Mesothelial cell of epicardium (in vitro differentiated cells): ENCODE measurements around the gene IKZF2. TPM values are rescaled to one million over a fixed set of nuclear protein-coding genes. Genes with fewer than 3 reads are reported as not detected.

Source experiments
- DNase-seq, 2 experiments: peaks; one replicate each; pipeline ENCODE4 v3.0.0; 2021; ENCODE audit warnings: low spot score in 2 of 2; ENCODE audit not compliant: unreplicated experiment in 2 of 2
- H3K27ac Mint-ChIP-seq: 2 replicates; pipeline ENCODE4 v1.8.0; 2021; ENCODE audit warnings: mixed read lengths
- H3K27me3 Mint-ChIP-seq: 2 replicates; pipeline ENCODE4 v1.8.0; 2021; ENCODE audit warnings: low read depth, mixed read lengths
- H3K36me3 Mint-ChIP-seq: 2 replicates; pipeline ENCODE4 v1.8.0; 2021; ENCODE audit warnings: mixed read lengths
- H3K4me1 Mint-ChIP-seq: 2 replicates; pipeline ENCODE4 v1.8.0; 2021; ENCODE audit warnings: mixed read lengths
- H3K4me3 Mint-ChIP-seq: 2 replicates; pipeline ENCODE4 v1.8.0; 2021; ENCODE audit warnings: mild to moderate bottlenecking, moderate library complexity, mixed read lengths
- H3K9me3 Mint-ChIP-seq: 2 replicates; pipeline ENCODE4 v1.8.0; 2021; ENCODE audit warnings: mixed read lengths
- total RNA-seq: library from RNA; stranded (reverse); gene quantifications from 3 replicates; pipeline ENCODE4 v1.2.1, GENCODE V29; 2021
- TF ChIP-seq, protein P1 (sequence below): fragments of 200-600 bp; sonication (generic); IDR thresholded peaks from one replicate; pipeline ENCODE4 v1.5.0; 2021; ENCODE audit warnings: antibody characterized with exemption; ENCODE audit not compliant: unreplicated experiment

IKZF2 gene
- total RNA-seq, 1 donor from 2014 or later = 44.8 TPM

DNA sequence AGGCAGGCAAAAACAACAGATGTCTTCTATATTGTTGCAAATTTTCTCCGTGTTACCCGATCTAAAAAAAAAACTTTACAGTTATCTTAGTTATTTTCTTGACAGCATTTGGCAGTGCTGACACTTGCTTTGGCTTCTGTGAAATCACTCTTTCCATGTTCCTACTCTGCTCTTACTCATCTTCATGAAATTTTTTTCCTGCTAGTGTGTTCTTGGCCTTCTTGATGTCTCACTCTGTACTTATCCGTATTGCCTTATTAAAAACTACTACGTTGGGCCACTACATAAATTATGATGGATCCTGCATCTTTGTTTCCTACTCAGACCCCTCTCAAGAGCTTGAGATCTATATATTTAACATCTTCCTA, 134.4 kb downstream of the IKZF2 start:
- H3K9me3 Mint-ChIP-seq = peaks cover 5% of the 10 kb centered on the region
- no peaks in the 10 kb centered on the region for H3K27me3 Mint-ChIP-seq
- no peak overlapping the region for H3K4me3 Mint-ChIP-seq
- H3K4me1 Mint-ChIP-seq = peaks cover 9% of the 10 kb centered on the region
- TF ChIP-seq, protein P1, sequence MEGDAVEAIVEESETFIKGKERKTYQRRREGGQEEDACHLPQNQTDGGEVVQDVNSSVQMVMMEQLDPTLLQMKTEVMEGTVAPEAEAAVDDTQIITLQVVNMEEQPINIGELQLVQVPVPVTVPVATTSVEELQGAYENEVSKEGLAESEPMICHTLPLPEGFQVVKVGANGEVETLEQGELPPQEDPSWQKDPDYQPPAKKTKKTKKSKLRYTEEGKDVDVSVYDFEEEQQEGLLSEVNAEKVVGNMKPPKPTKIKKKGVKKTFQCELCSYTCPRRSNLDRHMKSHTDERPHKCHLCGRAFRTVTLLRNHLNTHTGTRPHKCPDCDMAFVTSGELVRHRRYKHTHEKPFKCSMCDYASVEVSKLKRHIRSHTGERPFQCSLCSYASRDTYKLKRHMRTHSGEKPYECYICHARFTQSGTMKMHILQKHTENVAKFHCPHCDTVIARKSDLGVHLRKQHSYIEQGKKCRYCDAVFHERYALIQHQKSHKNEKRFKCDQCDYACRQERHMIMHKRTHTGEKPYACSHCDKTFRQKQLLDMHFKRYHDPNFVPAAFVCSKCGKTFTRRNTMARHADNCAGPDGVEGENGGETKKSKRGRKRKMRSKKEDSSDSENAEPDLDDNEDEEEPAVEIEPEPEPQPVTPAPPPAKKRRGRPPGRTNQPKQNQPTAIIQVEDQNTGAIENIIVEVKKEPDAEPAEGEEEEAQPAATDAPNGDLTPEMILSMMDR = no peak
- H3K36me3 Mint-ChIP-seq = peaks cover 15% of the 10 kb centered on the region
- no peak overlapping the region for H3K27ac Mint-ChIP-seq
- DNase-seq = no peak

DNA sequence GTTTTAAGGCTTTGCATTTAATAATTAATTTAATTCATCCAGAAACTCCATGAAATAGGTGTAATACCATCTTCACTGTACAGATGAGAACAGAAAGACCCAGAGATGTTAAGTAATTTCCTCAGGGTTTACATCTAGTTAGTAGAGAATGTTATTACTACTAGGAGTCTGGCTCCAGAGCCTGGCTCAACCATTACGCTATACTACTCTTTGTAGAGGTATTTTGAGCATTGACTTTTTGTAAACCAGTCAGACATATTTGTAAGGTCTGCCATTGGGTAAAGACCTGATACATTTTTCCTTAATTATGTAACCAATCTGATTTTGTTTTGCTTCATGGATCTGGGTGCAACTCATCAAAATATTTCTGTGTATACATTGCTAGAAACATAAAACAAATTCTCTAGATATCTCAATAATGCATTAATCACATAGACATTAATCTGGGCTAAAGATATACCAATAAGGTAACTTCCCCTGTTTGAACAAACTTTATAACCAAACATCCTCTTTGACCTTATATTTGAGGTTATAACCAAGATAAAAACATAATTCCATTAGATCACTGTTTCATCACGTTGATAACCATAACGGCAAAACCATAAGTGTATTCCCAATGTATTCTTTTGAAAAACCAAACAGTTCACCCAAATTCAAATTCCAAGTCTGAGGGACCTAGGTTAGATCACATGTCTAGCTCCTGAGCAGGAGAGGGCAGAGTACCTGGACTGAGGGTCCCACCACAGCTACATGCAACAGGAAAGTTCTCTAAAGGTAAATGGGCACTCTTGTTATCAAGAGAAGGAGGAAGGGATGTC, 135.0 kb downstream of the IKZF2 start:
- H3K36me3 Mint-ChIP-seq = peaks cover 18% of the 10 kb centered on the region
- H3K27ac Mint-ChIP-seq = no peak overlapping the region
- TF ChIP-seq, protein P1 = no peak
- no peak overlapping the region for H3K4me3 Mint-ChIP-seq
- no peaks in the 10 kb centered on the region for H3K27me3 Mint-ChIP-seq
- DNase-seq = no peak
- H3K4me1 Mint-ChIP-seq = peaks cover 7% of the 10 kb centered on the region
- peaks cover 5% of the 10 kb centered on the region for H3K9me3 Mint-ChIP-seq

DNA sequence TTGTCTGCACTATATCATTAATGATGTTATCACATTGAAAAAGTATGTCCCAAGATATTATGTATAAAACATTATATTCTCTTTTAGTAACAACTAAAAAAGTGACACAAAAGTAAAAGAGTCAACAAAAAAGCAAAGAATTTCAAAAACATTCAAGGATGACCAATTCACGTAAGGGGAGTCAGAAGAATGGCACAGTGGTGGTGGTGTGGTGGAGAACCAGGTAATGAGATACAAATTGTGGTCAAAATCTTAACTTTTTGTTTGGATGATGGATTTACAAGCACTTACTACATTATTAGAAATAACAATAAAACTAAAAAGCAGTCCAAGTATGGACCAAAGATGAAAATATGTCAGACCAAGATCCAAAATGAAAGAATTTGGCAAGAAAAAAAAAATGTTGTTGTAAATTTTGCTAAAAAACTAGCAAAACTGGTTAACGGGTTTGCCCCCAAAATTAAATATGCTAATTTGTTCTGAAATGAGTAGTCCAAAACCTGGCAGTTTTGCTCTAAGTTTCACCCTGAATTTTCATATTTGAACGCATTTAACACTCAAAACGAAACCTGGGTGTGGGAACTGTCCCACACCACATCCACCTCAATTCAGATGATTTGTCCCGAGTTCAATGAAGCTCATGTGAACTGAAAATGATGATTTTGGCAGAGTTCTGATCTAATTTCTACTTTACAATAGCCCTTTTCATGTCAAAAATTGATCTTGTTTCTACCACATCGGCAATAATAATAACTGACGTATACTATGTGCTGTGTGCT, 135.8 kb downstream of the IKZF2 start:
- no peak overlapping the region for H3K4me3 Mint-ChIP-seq
- H3K4me1 Mint-ChIP-seq = peaks cover 7% of the 10 kb centered on the region
- no peaks in the 10 kb centered on the region for H3K27me3 Mint-ChIP-seq
- H3K36me3 Mint-ChIP-seq = peaks cover 23% of the 10 kb centered on the region
- H3K9me3 Mint-ChIP-seq = peaks cover 13% of the 10 kb centered on the region
- TF ChIP-seq, protein P1 = no peak
- no peak overlapping the region for H3K27ac Mint-ChIP-seq
- DNase-seq = no peak

DNA sequence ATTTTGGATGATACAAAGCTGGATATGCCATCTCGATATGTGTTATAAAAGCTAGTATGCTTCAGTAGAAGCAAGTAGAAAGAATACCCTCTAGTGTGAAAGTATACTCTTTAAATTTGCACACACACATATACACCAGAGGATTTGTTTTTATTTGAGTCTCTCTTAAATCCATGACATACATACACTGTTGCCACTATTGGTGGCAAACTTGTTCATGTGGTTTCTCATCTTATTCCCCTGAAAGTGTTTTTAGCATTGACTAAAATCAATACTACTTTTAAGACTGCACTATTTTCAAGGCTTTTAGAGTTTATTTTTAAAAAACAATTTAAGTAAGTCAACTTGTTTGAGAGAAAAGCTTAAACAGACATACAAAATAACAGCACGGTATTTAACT, 137.4 kb downstream of the IKZF2 start:
- Mint-ChIP-seq H3K4me3 (no peak overlapping the region), H3K36me3 (peaks cover 31% of the 10 kb centered on the region), H3K9me3 (peaks cover 16% of the 10 kb centered on the region), H3K4me1 (peaks cover 7% of the 10 kb centered on the region), H3K27me3 (no peaks in the 10 kb centered on the region), H3K27ac (no peak overlapping the region)
- DNase-seq = no peak
- TF ChIP-seq, protein P1 = no peak

DNA sequence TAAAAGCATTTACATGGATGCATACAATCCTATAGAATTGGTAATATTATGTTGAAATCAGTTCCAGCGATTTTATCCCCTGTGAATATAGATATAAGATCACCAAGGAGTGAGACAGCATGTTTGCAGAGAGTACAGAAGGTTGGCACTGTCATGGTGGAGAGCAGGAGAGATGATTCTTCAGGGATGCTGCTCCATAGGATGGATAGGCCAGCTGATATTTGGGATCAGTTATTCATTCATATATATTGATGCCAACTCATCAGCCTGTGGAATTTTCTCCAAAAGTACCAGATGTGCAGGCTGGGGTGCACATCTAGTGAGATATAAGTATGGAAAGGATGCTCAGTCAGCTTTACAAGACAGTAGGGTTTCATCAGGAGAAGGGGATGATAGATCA, 139.9 kb downstream of the IKZF2 start:
- peaks cover 10% of the 10 kb centered on the region for H3K9me3 Mint-ChIP-seq
- TF ChIP-seq, protein P1 = no peak
- no peak for DNase-seq
- peaks cover 7% of the 10 kb centered on the region for H3K4me1 Mint-ChIP-seq
- no peak overlapping the region for H3K4me3 Mint-ChIP-seq
- peaks cover 23% of the 10 kb centered on the region for H3K36me3 Mint-ChIP-seq
- H3K27ac Mint-ChIP-seq = no peak overlapping the region
- no peaks in the 10 kb centered on the region for H3K27me3 Mint-ChIP-seq
